ENCODE data around the gene ALDH1L1. TPM values are rescaled to one million over a fixed set of nuclear protein-coding genes. Genes with fewer than 3 reads are reported as not detected.

ALDH1L1 gene
- total and polyA plus RNA-seq, 4 donors: 0.51 to 9.0 (median 2.8) TPM

DNA sequence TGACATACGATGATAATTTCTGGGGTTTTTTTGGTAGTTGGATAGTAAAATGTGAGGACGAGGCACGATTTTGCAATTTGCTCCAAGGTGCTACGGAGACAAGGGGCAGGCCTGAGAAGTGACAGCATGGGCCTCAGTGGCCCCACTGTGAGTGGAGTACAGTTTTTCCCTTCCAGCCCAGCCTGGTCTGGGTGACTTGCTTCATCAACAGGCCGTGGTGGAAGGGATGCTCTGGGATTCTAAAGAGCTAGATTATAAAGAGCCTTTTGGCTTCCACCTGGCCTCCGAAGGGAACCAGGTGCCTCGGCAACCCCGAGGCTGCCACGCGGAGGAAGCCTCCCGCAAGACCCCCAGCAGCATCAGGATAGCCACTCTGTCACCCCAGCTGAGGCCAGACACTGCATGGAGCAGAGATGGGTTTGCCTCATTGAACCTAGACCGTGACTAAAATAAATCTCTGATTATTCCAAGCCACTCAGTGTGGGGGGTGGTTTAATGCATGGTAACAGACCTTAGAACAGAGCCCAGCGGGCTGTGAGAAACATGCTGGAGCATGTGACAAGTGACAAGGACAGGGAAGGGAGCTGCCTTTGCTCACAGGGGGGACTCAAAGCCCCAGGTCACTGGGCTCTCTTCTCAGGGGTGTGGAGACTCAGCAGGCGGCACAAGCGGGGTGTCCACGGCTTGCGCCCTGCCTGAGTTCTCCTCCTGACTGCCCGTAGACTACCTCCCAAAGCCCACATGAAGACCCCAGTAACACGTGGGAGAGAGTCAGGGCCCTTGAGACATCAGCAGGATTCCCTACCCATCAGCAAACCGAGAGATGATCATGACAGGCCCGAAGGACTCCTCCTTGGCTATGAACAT lies 73.8 kb downstream of the ALDH1L1 start:
- no peak overlapping the region for H3K27ac ChIP-seq (ENCODE audit: low read depth in 1 of 2, low read length in 1 of 2)
- DNase-seq (no peak), ATAC-seq (ENCODE audit: insufficient read depth, low FRiP score) (no peak)
- no peak overlapping the region for H3K9ac ChIP-seq (ENCODE audit: insufficient read depth in 1 of 2, low read length in 2 of 2)
- H3K36me3 ChIP-seq (ENCODE audit: control insufficient read depth in 4 of 4, insufficient read depth in 4 of 4, low read length in 4 of 4): no peaks in the 10 kb centered on the region
- no peak overlapping the region for H3K4me3 ChIP-seq
- WGBS, 2 donors: 92 to 94% methylated on average over 21 of the region's 21 CpGs
- no peaks in the 10 kb centered on the region for H3K27me3 ChIP-seq (ENCODE audit: control insufficient read depth in 3 of 3, insufficient read depth in 3 of 3, low read length in 2 of 3)
- H3K9me3 ChIP-seq (ENCODE audit: control insufficient read depth in 4 of 4, insufficient read depth in 3 of 4, low read length in 3 of 4): no peaks in the 10 kb centered on the region
- TF ChIP-seq, protein P1, sequence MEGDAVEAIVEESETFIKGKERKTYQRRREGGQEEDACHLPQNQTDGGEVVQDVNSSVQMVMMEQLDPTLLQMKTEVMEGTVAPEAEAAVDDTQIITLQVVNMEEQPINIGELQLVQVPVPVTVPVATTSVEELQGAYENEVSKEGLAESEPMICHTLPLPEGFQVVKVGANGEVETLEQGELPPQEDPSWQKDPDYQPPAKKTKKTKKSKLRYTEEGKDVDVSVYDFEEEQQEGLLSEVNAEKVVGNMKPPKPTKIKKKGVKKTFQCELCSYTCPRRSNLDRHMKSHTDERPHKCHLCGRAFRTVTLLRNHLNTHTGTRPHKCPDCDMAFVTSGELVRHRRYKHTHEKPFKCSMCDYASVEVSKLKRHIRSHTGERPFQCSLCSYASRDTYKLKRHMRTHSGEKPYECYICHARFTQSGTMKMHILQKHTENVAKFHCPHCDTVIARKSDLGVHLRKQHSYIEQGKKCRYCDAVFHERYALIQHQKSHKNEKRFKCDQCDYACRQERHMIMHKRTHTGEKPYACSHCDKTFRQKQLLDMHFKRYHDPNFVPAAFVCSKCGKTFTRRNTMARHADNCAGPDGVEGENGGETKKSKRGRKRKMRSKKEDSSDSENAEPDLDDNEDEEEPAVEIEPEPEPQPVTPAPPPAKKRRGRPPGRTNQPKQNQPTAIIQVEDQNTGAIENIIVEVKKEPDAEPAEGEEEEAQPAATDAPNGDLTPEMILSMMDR (IDR thresholded peaks at IDR 0.05; ENCODE audit: control extremely low read depth, extremely low read depth): no peak
- H3K4me1 ChIP-seq (ENCODE audit: control insufficient read depth in 5 of 5, insufficient read depth in 5 of 5, low read length in 5 of 5): peaks cover 0 to under 1% (median 0%) of the 10 kb centered on the region in 5 donors

DNA sequence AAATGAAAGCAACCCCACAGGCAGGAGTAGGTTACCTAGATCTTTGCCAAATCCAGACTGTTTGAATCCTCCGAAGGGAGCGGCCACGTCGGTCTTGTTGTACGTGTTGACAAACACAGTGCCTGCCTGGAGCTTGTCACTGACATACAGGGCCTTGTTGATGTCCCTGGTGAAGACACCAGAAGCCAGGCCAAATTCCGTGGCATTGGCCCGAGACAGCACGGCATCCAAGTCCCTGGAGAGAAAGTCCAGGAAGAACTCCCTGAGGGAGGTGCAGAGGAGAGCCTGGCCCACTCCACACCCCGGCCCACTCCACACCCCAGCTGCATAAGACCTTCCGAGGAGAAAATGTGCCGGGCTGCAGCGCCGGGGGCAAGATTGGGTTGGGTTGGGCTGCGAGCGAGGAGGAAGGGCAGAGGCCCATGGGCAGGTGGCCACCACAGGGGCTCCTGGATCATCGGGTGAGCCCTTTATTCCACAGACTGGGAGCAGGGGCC lies 74.6 kb downstream of the ALDH1L1 start:
- peaks cover 0 to 4% (median 0%) of the 10 kb centered on the region in 5 donors for H3K4me1 ChIP-seq (ENCODE audit: control insufficient read depth in 5 of 5, insufficient read depth in 5 of 5, low read length in 5 of 5)
- peaks cover 0 to 2% (median 0%) of the 10 kb centered on the region in 4 donors for H3K9me3 ChIP-seq (ENCODE audit: control insufficient read depth in 4 of 4, insufficient read depth in 3 of 4, low read length in 3 of 4)
- H3K4me3 ChIP-seq: no peak overlapping the region
- TF ChIP-seq, protein P1 (IDR thresholded peaks at IDR 0.05; ENCODE audit: control extremely low read depth, extremely low read depth): no peak
- H3K27ac ChIP-seq (ENCODE audit: low read depth in 1 of 2, low read length in 1 of 2): no peak overlapping the region
- whole genome bisulfite sequencing, 2 donors: 89 to 97% methylated on average over 15 to 16 of the region's 16 CpGs
- DNase-seq (no peak), ATAC-seq (ENCODE audit: insufficient read depth, low FRiP score) (no peak)
- no peaks in the 10 kb centered on the region for H3K27me3 ChIP-seq (ENCODE audit: control insufficient read depth in 3 of 3, insufficient read depth in 3 of 3, low read length in 2 of 3)
- H3K36me3 ChIP-seq (ENCODE audit: control insufficient read depth in 4 of 4, insufficient read depth in 4 of 4, low read length in 4 of 4): no peaks in the 10 kb centered on the region
- no peak overlapping the region for H3K9ac ChIP-seq (ENCODE audit: insufficient read depth in 1 of 2, low read length in 2 of 2)

DNA sequence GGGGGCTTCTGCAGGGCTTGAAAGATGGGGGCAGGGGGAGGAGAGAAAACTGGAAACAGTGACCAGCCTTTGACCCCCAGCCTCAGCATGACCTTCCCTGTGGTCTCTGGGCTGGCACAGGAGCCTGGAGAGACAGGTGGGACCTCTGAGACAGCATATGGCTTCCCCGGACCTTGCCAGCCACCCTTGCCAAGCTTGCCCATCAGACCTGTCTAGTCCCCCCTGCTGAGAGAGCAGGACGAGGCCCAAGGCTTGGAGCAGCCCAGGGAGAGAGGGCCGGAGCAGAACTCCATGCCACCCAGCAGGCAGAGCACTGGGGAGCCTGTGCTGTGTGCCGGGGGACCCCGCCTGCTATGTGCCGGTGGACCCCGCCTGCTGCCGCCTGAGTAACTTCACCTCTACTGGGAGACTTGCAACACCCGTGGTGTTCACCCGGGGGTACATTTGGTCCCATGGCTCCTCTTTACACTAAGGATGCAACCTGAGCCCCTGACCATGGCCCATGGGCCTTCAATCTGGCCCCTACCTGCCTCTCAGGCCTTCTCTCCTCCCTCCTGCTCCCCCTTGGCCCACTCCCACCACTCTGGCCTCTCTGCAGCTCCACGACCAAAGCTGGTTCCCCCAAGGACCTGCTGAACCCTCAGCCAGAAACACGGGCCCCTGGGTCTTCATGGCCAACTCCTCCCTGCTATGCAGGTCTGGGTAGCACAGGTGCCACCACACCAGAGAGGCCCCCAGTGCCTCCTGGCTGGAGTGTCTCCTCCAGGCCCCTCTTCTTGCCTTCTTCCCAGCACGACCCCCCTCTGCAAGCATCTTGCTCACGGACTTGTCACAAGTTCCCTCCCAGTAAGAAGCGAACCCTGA lies 75.4 kb downstream of the ALDH1L1 start:
- no peak overlapping the region for H3K4me3 ChIP-seq
- DNase-seq (no peak), ATAC-seq (ENCODE audit: insufficient read depth, low FRiP score) (no peak)
- 88 to 94% methylated on average over 12 to 15 of the region's 15 CpGs for WGBS, 2 donors
- peaks cover 0 to 2% (median 0%) of the 10 kb centered on the region in 4 donors for H3K9me3 ChIP-seq (ENCODE audit: control insufficient read depth in 4 of 4, insufficient read depth in 3 of 4, low read length in 3 of 4)
- no peaks in the 10 kb centered on the region for H3K27me3 ChIP-seq (ENCODE audit: control insufficient read depth in 3 of 3, insufficient read depth in 3 of 3, low read length in 2 of 3)
- TF ChIP-seq, protein P1 (IDR thresholded peaks at IDR 0.05; ENCODE audit: control extremely low read depth, extremely low read depth): no peak
- peaks cover 0 to 4% (median 0%) of the 10 kb centered on the region in 5 donors for H3K4me1 ChIP-seq (ENCODE audit: control insufficient read depth in 5 of 5, insufficient read depth in 5 of 5, low read length in 5 of 5)
- H3K27ac ChIP-seq (ENCODE audit: low read depth in 1 of 2, low read length in 1 of 2): no peak overlapping the region
- H3K36me3 ChIP-seq (ENCODE audit: control insufficient read depth in 4 of 4, insufficient read depth in 4 of 4, low read length in 4 of 4): no peaks in the 10 kb centered on the region
- no peak overlapping the region for H3K9ac ChIP-seq (ENCODE audit: insufficient read depth in 1 of 2, low read length in 2 of 2)
